Astrocyte (in vitro differentiated cells and primary cell): ENCODE measurements around the gene MAP7.

Experiments
- CTCF ChIP-seq: IDR thresholded peaks from 2 replicates; pipeline ENCODE4 v1.5.1; 2011; ENCODE audit warnings: low read depth, mild to moderate bottlenecking, inconsistent platforms, low read length, moderate library complexity; ENCODE audit not compliant: insufficient read depth
- EZH2 ChIP-seq: IDR thresholded peaks from 2 replicates; pipeline ENCODE4 v1.6.1; 2012; ENCODE audit warnings: mild to moderate bottlenecking, low read length, inconsistent platforms; ENCODE audit not compliant: insufficient read depth

GRCh38 chr6:136365776-136366354 is 184.4 kb downstream of the MAP7 start:
- no peak for TF ChIP-seq CTCF
- no peak for TF ChIP-seq EZH2
